ENCODE measurements around the gene SHISAL2A.

SHISAL2A gene

GRCh38 chr1:52603630-52604029, 29.3 kb upstream of the SHISAL2A start:
- TF ChIP-seq CTCF (IDR thresholded peaks at IDR 0.05), result no peak
- Histone ChIP-seq H3K27ac (peak overlapping the region; percentile 25 to 91), H3K4me1 (peaks cover 0 to 34% (median 14%) of the 10 kb centered on the region in 4 donors), H3K36me3 (peaks cover 17 to 30% (median 22%) of the 10 kb centered on the region in 3 donors), H3K4me3 (peak overlapping the region in 1 of 2 donors; percentile 75), H3K27me3 (no peaks in the 10 kb centered on the region), H3K9me3 (no peaks in the 10 kb centered on the region)
- DNase-seq, result no peak
- intact Hi-C loops (cut with DNase I; ENCODE audit: low total_unique reads), result no loop called here

- intact Hi-C loops (cut with DNase I; ENCODE audit: low total_unique reads), result no loop called here
- peak overlapping the region; percentile 25 to 91 for H3K27ac ChIP-seq
Observed at GRCh38 chr1:52604063-52604770, 28.8 kb upstream of the SHISAL2A start.

GRCh38 chr1:52613636-52614373, 19.2 kb upstream of the SHISAL2A start:
- Histone ChIP-seq H3K4me3 (no peak overlapping the region), H3K27me3 (no peaks in the 10 kb centered on the region), H3K9me3 (no peaks in the 10 kb centered on the region), H3K36me3 (peaks cover 0 to 16% (median 6%) of the 10 kb centered on the region in 3 donors), H3K4me1 (no peaks in the 10 kb centered on the region), H3K27ac (no peak overlapping the region)
- intact Hi-C loops (cut with DNase I; ENCODE audit: low total_unique reads), result no loop called here
- no peak for TF ChIP-seq CTCF (IDR thresholded peaks at IDR 0.05)
- no peak for DNase-seq

More at GRCh38 chr1:52604063-52604770, 28.8 kb upstream of the SHISAL2A start:
- Histone ChIP-seq H3K36me3 (peaks cover 17 to 35% (median 25%) of the 10 kb centered on the region in 3 donors), H3K27me3 (no peaks in the 10 kb centered on the region), H3K4me1 (peaks cover 0 to 34% (median 14%) of the 10 kb centered on the region in 4 donors), H3K4me3 (no peak overlapping the region), H3K9me3 (no peaks in the 10 kb centered on the region)
- no peak for TF ChIP-seq CTCF (IDR thresholded peaks at IDR 0.05)
- no peak for DNase-seq

GRCh38 chr1:52614671-52615070, 18.3 kb upstream of the SHISAL2A start:
- H3K4me1 ChIP-seq, result no peaks in the 10 kb centered on the region
- no peaks in the 10 kb centered on the region for H3K9me3 ChIP-seq
- DNase-seq, result no peak
- H3K27me3 ChIP-seq, result no peaks in the 10 kb centered on the region
- H3K4me3 ChIP-seq, result no peak overlapping the region
- no peak overlapping the region for H3K27ac ChIP-seq
- intact Hi-C loops (cut with DNase I; ENCODE audit: low total_unique reads), result no loop called here
- peaks cover 0 to 11% (median 4%) of the 10 kb centered on the region in 3 donors for H3K36me3 ChIP-seq
- TF ChIP-seq CTCF (IDR thresholded peaks at IDR 0.05), result no peak

GRCh38 chr1:52615489-52616042, 17.4 kb upstream of the SHISAL2A start:
- intact Hi-C loops (cut with DNase I; ENCODE audit: low total_unique reads), result no loop called here
- H3K4me3 ChIP-seq, result no peak overlapping the region
- peaks cover 0 to 3% (median 0%) of the 10 kb centered on the region in 3 donors for H3K9me3 ChIP-seq

More at GRCh38 chr1:52615489-52616042, 17.4 kb upstream of the SHISAL2A start:
- TF ChIP-seq CTCF (IDR thresholded peaks at IDR 0.05), result no peak
- no peaks in the 10 kb centered on the region for H3K27me3 ChIP-seq
- no peak overlapping the region for H3K27ac ChIP-seq
- peaks cover 0 to 10% (median 7%) of the 10 kb centered on the region in 3 donors for H3K36me3 ChIP-seq
- DNase-seq, result no peak
- H3K4me1 ChIP-seq, result no peaks in the 10 kb centered on the region

All from tibial artery (tissue), 4 donors.